Trophoblast cell (in vitro differentiated cells and primary cell): ENCODE measurements around the gene TSKU.

Experiments
- DNase-seq, 2 donors: peaks; one replicate each; pipeline ENCODE4 v3.0.0-alpha.2; 2016
- H2AFZ ChIP-seq: 2 replicates; pipeline ENCODE4 v1.6.1; 2013; ENCODE audit warnings: low read length, moderate library complexity, mild to moderate bottlenecking; ENCODE audit not compliant: insufficient read depth, poor library complexity
- H2AK5ac ChIP-seq: 2 replicates; pipeline ENCODE4 v1.6.1; 2013; ENCODE audit warnings: mild to moderate bottlenecking, low read length
- H2BK120ac ChIP-seq: 2 replicates; pipeline ENCODE4 v1.6.1; 2013; ENCODE audit warnings: low read length, mild to moderate bottlenecking, moderate library complexity; ENCODE audit not compliant: insufficient read depth, poor library complexity
- H2BK12ac ChIP-seq: 2 replicates; pipeline ENCODE4 v1.6.1; 2013; ENCODE audit warnings: mild to moderate bottlenecking, low read length, moderate library complexity
- H2BK5ac ChIP-seq: 2 replicates; pipeline ENCODE4 v1.6.1; 2013; ENCODE audit warnings: low read length, low read depth, moderate library complexity, mild to moderate bottlenecking; ENCODE audit not compliant: poor library complexity
- H3K14ac ChIP-seq: 2 replicates; pipeline ENCODE4 v1.6.1; 2013; ENCODE audit warnings: mild to moderate bottlenecking, low read length
- H3K18ac ChIP-seq: 2 replicates; pipeline ENCODE4 v1.6.1; 2013; ENCODE audit warnings: mild to moderate bottlenecking, low read length
- H3K23ac ChIP-seq: 2 replicates; pipeline ENCODE4 v1.6.1; 2013; ENCODE audit warnings: low read length
- H3K27ac ChIP-seq: 2 replicates; pipeline ENCODE4 v1.5.1; 2013; ENCODE audit warnings: low read depth, mild to moderate bottlenecking, inconsistent platforms, low read length, moderate library complexity
- H3K27me3 ChIP-seq: 2 replicates; pipeline ENCODE4 v1.6.1; 2013; ENCODE audit warnings: inconsistent platforms, mild to moderate bottlenecking, low read length, moderate library complexity; ENCODE audit not compliant: insufficient read depth
- H3K36me3 ChIP-seq, 2 experiments: 1 replicate in 1 of 2; 2 replicates in 1 of 2; pipeline ENCODE4 v1.6.1; 2013; ENCODE audit warnings: low read length in 2 of 2, mild to moderate bottlenecking in 2 of 2, moderate library complexity in 1 of 2; ENCODE audit not compliant: insufficient read depth in 2 of 2, control insufficient read depth in 1 of 2
- H3K4ac ChIP-seq: 2 replicates; pipeline ENCODE4 v1.6.1; 2013; ENCODE audit warnings: low read depth, mild to moderate bottlenecking, low read length, moderate library complexity
- H3K4me1 ChIP-seq, 2 experiments: 1 replicate in 1 of 2; 2 replicates in 1 of 2; pipeline ENCODE4 v1.6.1; 2013; ENCODE audit warnings: low read length in 2 of 2, mild to moderate bottlenecking in 2 of 2, moderate library complexity in 1 of 2; ENCODE audit not compliant: insufficient read depth in 2 of 2, control insufficient read depth in 1 of 2
- H3K4me2 ChIP-seq: 2 replicates; pipeline ENCODE4 v1.6.1; 2013; ENCODE audit warnings: inconsistent platforms, mild to moderate bottlenecking, low read length, moderate library complexity
- H3K4me3 ChIP-seq: 2 replicates; pipeline ENCODE4 v1.5.1; 2013; ENCODE audit warnings: mild to moderate bottlenecking, low read depth, low read length, inconsistent platforms
- H3K79me1 ChIP-seq: one replicate; pipeline ENCODE4 v1.6.1; 2013; ENCODE audit warnings: low read length
- H3K79me2 ChIP-seq: 2 replicates; pipeline ENCODE4 v1.6.1; 2013; ENCODE audit warnings: low read length, mild to moderate bottlenecking; ENCODE audit not compliant: control insufficient read depth, insufficient read depth, poor library complexity
- H3K9ac ChIP-seq: 2 replicates; pipeline ENCODE4 v1.6.1; 2013; ENCODE audit warnings: mild to moderate bottlenecking, low read length
- H3K9me3 ChIP-seq: 2 replicates; pipeline ENCODE4 v1.6.1; 2013; ENCODE audit warnings: low read depth, mild to moderate bottlenecking, control low read depth, inconsistent platforms, low read length; ENCODE audit not compliant: insufficient read depth
- H4K12ac ChIP-seq: 2 replicates; pipeline ENCODE4 v1.6.1; 2013; ENCODE audit warnings: low read depth, mild to moderate bottlenecking, low read length, moderate library complexity
- H4K8ac ChIP-seq: 2 replicates; pipeline ENCODE4 v1.6.1; 2013; ENCODE audit warnings: low read depth, mild to moderate bottlenecking, low read length, moderate library complexity
- H4K91ac ChIP-seq: one replicate; pipeline ENCODE4 v1.6.1; 2013; ENCODE audit warnings: low read depth, mild to moderate bottlenecking, low read length, moderate library complexity
- WGBS: extraction: QIAGEN DNeasy Blood & Tissue Kit; methylation state at CpG from one replicate; pipeline ENCODE4 v1.1.7; 2013; ENCODE audit warnings: missing lambda C conversion rate; ENCODE audit not compliant: insufficient read length, insufficient coverage; ENCODE audit errors: extremely low coverage; 5-methylcytosine and 5-hydroxymethylcytosine counted together

The TSKU gene

GRCh38 chr11:76803023-76803422 is 19.9 kb downstream of the TSKU start:
- no peaks in the 10 kb centered on the region for H3K79me2 ChIP-seq
- no CpG with 5 or more reads among the region's 3 CpGs for WGBS
- no peak overlapping the region for H3K27ac ChIP-seq
- peak; percentile 21 to 53 for DNase-seq
- no peak overlapping the region for H3K23ac ChIP-seq
- H3K4ac ChIP-seq: no peak overlapping the region
- H4K12ac ChIP-seq: no peak overlapping the region
- no peak overlapping the region for H2BK5ac ChIP-seq
- H3K4me1 ChIP-seq: peaks cover 6 to 13% of the 10 kb centered on the region in 2 experiments
- H3K79me1 ChIP-seq: no peaks in the 10 kb centered on the region
- no peak overlapping the region for H2BK12ac ChIP-seq
- H3K27me3 ChIP-seq: no peaks in the 10 kb centered on the region
- no peak overlapping the region for H3K14ac ChIP-seq
- no peak overlapping the region for H3K4me3 ChIP-seq
- no peak overlapping the region for H4K8ac ChIP-seq
- H2AK5ac ChIP-seq: no peak overlapping the region
- H3K9me3 ChIP-seq: no peaks in the 10 kb centered on the region
- no peak overlapping the region for H2BK120ac ChIP-seq
- H2AFZ ChIP-seq: no peak overlapping the region
- peaks cover 0 to 5% of the 10 kb centered on the region in 2 experiments for H3K36me3 ChIP-seq
- no peak overlapping the region for H4K91ac ChIP-seq
- H3K18ac ChIP-seq: no peak overlapping the region
- no peak overlapping the region for H3K9ac ChIP-seq
- no peak overlapping the region for H3K4me2 ChIP-seq

DNA sequence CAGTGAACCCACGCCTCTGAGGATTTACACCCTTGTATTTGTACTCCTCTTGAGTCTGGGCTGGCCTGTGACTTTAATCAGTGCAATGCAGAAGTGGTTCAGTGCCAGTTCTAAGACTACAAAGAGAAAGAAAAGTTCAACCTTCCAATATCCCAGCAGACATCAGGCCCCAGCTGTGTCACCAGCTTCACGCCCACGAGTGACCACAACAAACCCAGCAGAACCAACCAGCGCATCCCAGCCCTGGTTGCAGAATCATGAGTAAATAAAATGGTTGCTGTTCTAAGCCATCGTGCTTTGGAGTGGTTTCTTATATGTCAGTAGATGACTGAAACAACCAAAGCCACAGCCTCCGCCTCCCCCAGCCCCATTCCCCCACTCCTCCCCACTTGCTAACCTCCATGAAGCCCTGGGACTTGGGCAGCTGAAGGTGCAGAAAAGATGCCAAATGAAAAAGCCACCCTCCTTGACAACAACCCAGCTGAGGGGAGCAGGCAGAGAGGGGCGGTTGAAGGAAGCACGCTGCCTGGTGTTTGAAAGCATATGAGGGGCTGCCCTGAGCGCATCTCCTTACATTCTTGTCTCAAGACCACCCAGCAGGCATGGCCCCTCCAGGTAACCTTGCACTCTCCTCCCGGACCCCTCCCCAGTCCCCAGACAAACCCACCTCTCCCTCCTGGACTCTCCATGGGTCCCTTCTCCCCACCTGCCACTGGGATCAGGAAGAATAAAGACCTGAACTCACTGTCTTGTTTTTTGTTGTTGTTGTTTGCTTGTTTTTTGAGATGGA is 20.9 kb downstream of the TSKU start:
- no peak for DNase-seq
- no peak overlapping the region for H4K91ac ChIP-seq
- no peak overlapping the region for H2BK5ac ChIP-seq
- H3K4me3 ChIP-seq: no peak overlapping the region
- no peak overlapping the region for H4K8ac ChIP-seq
- H3K79me2 ChIP-seq: no peaks in the 10 kb centered on the region
- no peaks in the 10 kb centered on the region for H3K27me3 ChIP-seq
- no peaks in the 10 kb centered on the region for H3K36me3 ChIP-seq
- H3K9ac ChIP-seq: no peak overlapping the region
- WGBS: no CpG with 5 or more reads among the region's 10 CpGs
- no peak overlapping the region for H3K27ac ChIP-seq
- no peak overlapping the region for H2AFZ ChIP-seq
- H3K23ac ChIP-seq: no peak overlapping the region
- H3K4me2 ChIP-seq: no peak overlapping the region
- no peaks in the 10 kb centered on the region for H3K79me1 ChIP-seq
- H2AK5ac ChIP-seq: no peak overlapping the region
- no peak overlapping the region for H3K18ac ChIP-seq
- H3K4me1 ChIP-seq: peaks cover 4 to 11% of the 10 kb centered on the region in 2 experiments
- no peaks in the 10 kb centered on the region for H3K9me3 ChIP-seq
- H2BK12ac ChIP-seq: no peak overlapping the region
- H3K14ac ChIP-seq: no peak overlapping the region
- no peak overlapping the region for H2BK120ac ChIP-seq
- H3K4ac ChIP-seq: no peak overlapping the region
- no peak overlapping the region for H4K12ac ChIP-seq

GRCh38 chr11:76805206-76805913 is 22.2 kb downstream of the TSKU start:
- no peak overlapping the region for H4K91ac ChIP-seq
- no peak overlapping the region for H2BK12ac ChIP-seq
- H3K9me3 ChIP-seq: no peaks in the 10 kb centered on the region
- no peak overlapping the region for H3K14ac ChIP-seq
- H4K8ac ChIP-seq: no peak overlapping the region
- no peak overlapping the region for H2BK5ac ChIP-seq
- no peak overlapping the region for H4K12ac ChIP-seq
- no peak overlapping the region for H2AK5ac ChIP-seq
- no peak overlapping the region for H3K27ac ChIP-seq
- no peaks in the 10 kb centered on the region for H3K79me1 ChIP-seq
- no peaks in the 10 kb centered on the region for H3K79me2 ChIP-seq
- H3K23ac ChIP-seq: no peak overlapping the region
- no peak overlapping the region for H3K4ac ChIP-seq
- no peak overlapping the region for H3K4me2 ChIP-seq
- H2BK120ac ChIP-seq: no peak overlapping the region
- no peak overlapping the region for H2AFZ ChIP-seq
- no peaks in the 10 kb centered on the region for H3K36me3 ChIP-seq
- H3K4me1 ChIP-seq: peaks cover 2 to 9% of the 10 kb centered on the region in 2 experiments
- H3K18ac ChIP-seq: no peak overlapping the region
- peak; percentile 41 to 43 for DNase-seq
- no peak overlapping the region for H3K4me3 ChIP-seq
- H3K9ac ChIP-seq: no peak overlapping the region
- no CpG with 5 or more reads among the region's 8 CpGs for WGBS
- H3K27me3 ChIP-seq: no peaks in the 10 kb centered on the region

DNA sequence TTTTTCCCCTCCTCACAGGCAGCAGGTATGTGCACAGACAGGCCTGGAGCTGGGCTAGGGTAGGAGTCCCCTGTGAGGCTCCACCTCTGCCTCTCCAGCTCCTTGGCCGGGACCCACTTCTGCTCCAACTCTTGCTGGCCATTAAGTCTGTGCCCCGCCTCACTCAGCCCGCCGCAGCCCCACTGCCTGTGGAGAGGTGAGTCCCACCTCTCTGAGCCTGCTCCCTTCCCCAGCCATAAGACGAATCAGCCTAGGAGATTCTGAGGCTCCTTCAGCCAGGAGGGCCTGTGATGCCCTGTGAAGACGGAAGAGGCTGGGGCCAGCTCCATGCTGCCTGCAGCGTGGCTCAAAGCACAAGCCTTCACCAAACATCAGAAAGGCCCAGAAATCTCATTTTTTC is 23.0 kb downstream of the TSKU start:
- WGBS: no CpG with 5 or more reads among the region's 7 CpGs
- no peaks in the 10 kb centered on the region for H3K9me3 ChIP-seq
- no peaks in the 10 kb centered on the region for H3K27me3 ChIP-seq
- peaks cover 2 to 9% of the 10 kb centered on the region in 2 experiments for H3K4me1 ChIP-seq
- no peak overlapping the region for H2BK12ac ChIP-seq
- no peak overlapping the region for H3K14ac ChIP-seq
- no peak overlapping the region for H3K4ac ChIP-seq
- no peak overlapping the region for H4K12ac ChIP-seq
- no peak overlapping the region for H2BK5ac ChIP-seq
- DNase-seq: no peak
- no peak overlapping the region for H3K27ac ChIP-seq
- no peak overlapping the region for H4K91ac ChIP-seq
- H3K79me2 ChIP-seq: no peaks in the 10 kb centered on the region
- no peaks in the 10 kb centered on the region for H3K36me3 ChIP-seq
- no peak overlapping the region for H2BK120ac ChIP-seq
- no peak overlapping the region for H3K23ac ChIP-seq
- H3K79me1 ChIP-seq: no peaks in the 10 kb centered on the region
- no peak overlapping the region for H3K4me2 ChIP-seq
- H3K9ac ChIP-seq: no peak overlapping the region
- H2AK5ac ChIP-seq: no peak overlapping the region
- no peak overlapping the region for H2AFZ ChIP-seq
- H3K4me3 ChIP-seq: no peak overlapping the region
- H3K18ac ChIP-seq: no peak overlapping the region
- H4K8ac ChIP-seq: no peak overlapping the region
